Measurements from ENCODE around the gene TRIM56. TPM values are rescaled to one million over a fixed set of nuclear protein-coding genes. Genes with fewer than 3 reads are reported as not detected.
"Not testable (repeated sequence)": the region's sequence is repeated elsewhere in the genome, so short reads cannot be mapped to it uniquely, and the experiment has no call there.

TRIM56 gene, protein sequence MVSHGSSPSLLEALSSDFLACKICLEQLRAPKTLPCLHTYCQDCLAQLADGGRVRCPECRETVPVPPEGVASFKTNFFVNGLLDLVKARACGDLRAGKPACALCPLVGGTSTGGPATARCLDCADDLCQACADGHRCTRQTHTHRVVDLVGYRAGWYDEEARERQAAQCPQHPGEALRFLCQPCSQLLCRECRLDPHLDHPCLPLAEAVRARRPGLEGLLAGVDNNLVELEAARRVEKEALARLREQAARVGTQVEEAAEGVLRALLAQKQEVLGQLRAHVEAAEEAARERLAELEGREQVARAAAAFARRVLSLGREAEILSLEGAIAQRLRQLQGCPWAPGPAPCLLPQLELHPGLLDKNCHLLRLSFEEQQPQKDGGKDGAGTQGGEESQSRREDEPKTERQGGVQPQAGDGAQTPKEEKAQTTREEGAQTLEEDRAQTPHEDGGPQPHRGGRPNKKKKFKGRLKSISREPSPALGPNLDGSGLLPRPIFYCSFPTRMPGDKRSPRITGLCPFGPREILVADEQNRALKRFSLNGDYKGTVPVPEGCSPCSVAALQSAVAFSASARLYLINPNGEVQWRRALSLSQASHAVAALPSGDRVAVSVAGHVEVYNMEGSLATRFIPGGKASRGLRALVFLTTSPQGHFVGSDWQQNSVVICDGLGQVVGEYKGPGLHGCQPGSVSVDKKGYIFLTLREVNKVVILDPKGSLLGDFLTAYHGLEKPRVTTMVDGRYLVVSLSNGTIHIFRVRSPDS
- total RNA-seq (10 to 100 TPM; 49.6 to 72.3 (median 68.0) TPM), polyA plus RNA-seq (10 to 100 TPM in 1 of 2 donors, 1 to 10 TPM in 1; 5.3 to 17.0 TPM), total RNA-seq (120 reads per million, percentile 87 among the genes with 10 or more reads in this experiment)

DNA sequence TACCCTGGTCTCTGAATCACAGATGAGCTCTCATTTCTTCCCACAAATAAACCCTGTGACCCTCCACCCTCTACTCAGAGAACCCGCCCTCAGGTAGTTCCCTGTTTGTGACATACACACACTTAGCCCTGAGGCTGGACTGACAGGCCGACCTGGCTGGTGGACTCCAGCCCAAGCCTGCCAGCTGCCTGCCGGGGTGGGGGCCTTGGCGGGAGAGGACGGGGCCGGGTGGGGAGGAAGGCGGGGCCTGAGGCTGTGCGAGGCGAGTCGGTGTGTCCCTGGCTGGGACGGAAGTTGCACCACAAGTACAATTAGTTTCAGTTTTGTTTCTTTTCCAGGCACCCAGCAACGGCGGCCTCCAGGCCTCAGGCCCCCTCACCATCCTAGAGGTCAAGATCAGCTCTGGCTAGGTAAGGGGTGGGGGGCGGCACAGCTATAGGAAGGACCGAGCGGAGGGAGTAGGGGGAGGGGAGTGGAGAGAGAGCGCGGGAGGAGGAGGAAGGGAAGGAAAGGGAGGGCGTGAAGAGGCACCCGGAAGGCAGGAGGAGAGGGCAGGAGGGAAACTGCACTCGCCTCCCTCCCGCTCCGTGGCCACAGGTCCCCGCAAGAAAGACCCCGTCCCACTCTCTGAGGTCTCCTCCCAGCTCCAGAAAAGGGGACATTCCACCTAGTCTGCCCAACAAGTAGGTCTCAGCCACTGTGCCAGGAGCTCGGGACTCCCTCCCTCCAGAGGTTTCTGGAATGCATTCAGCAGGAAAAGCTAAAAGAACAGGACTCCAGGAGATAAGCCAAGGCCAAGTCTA is at the start of gene TRIM56:
Gene TRIM56 (plus strand): TSS at position 320 of the 803 bp plus-strand sequence. CDS start 1,832 bp downstream, outside the sequence.
- intact Hi-C loops (cut with micrococcal nuclease) = loop anchor here (1.0 to 5.0 kb wide), 7 partner anchors 8 to 379 kb away; partner anchors contain the start of genes POP7 (in 1 of the 2), SRRT (in 1 of the 2) and ZNHIT1 (in 1 of the 2)
- H3K4me3 ChIP-seq (ENCODE audit: low read length) = peak within 1 kb of the TSS; percentile 100
- CTCF ChIA-PET = interaction anchor here (0.6 to 1.9 kb wide), 4 partner anchors 8 to 1677 kb away, joined by 3 to 5 read pairs (median 4); partner anchors contain the start of genes BUD31, PDAP1 and UFSP1

DNA sequence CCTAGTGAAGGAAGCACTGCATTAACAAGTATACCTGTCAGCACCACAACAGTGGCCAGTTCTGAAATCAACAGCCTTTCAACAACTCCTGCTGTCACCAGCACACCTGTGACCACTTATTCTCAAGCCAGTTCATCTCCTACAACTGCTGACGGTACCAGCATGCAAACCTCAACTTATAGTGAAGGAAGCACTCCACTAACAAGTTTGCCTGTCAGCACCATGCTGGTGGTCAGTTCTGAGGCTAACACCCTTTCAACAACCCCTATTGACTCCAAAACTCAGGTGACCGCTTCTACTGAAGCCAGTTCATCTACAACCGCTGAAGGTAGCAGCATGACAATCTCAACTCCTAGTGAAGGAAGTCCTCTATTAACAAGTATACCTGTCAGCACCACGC is 49.3 kb upstream of the TRIM56 start:
- H3K27me3 Mint-ChIP-seq = peaks cover 0 to 7% (median 3%) of the 10 kb centered on the region in 5 donors
- H3K36me3 Mint-ChIP-seq = no peaks in the 10 kb centered on the region
- ATAC-seq (no peak), DNase-seq (no peak)
- no peaks in the 10 kb centered on the region for H3K4me1 ChIP-seq (ENCODE audit: control insufficient read depth in 2 of 2, insufficient read depth in 2 of 2, low read length in 2 of 2)
- H3K9me3 Mint-ChIP-seq = peaks cover 0 to 2% (median 0%) of the 10 kb centered on the region in 11 donors
- H3K27me3 ChIP-seq (ENCODE audit: control insufficient read depth in 2 of 2, insufficient read depth in 2 of 2, low read length in 2 of 2) = no peaks in the 10 kb centered on the region
- H3K4me3 ChIP-seq (ENCODE audit: low read length) = no peak overlapping the region
- no peaks in the 10 kb centered on the region for H3K4me1 Mint-ChIP-seq
- no peak overlapping the region for H3K4me3 Mint-ChIP-seq
- ChIA-PET CTCF (no interaction called here), POLR2A (no interaction called here)
- H3K36me3 ChIP-seq (ENCODE audit: control insufficient read depth in 2 of 3, insufficient read depth in 3 of 3, low read length in 3 of 3) = no peaks in the 10 kb centered on the region
- no peak overlapping the region for H3K27ac ChIP-seq (ENCODE audit: low read depth, low read length)
- no peak overlapping the region for H3K27ac Mint-ChIP-seq
- intact Hi-C loops (cut with micrococcal nuclease) = no loop called here
- no peaks in the 10 kb centered on the region for H3K9me3 ChIP-seq (ENCODE audit: control insufficient read depth in 2 of 3, low read length in 3 of 3)

More for the DNA sequence above, at the start of gene TRIM56:
- POLR2A ChIA-PET = interaction anchor here (0.7 to 2.8 kb wide), 10 partner anchors 10 to 379 kb away, joined by 3 to 13 read pairs (median 4); partner anchors contain the start of genes POP7, SRRT and UFSP1
- H3K9me3 ChIP-seq (ENCODE audit: control insufficient read depth in 2 of 3, low read length in 3 of 3) = no peaks in the 10 kb centered on the region
- H3K27me3 ChIP-seq (ENCODE audit: control insufficient read depth in 2 of 2, insufficient read depth in 2 of 2, low read length in 2 of 2) = no peaks in the 10 kb centered on the region
- ATAC-seq (peak; percentile 94), DNase-seq (peak; percentile 53 to 77 (median 74))
- peaks cover 10 to 15% of the 10 kb centered on the region in 2 donors for H3K4me1 ChIP-seq (ENCODE audit: control insufficient read depth in 2 of 2, insufficient read depth in 2 of 2, low read length in 2 of 2)
- H3K4me3 Mint-ChIP-seq = peak within 1 kb of the TSS; percentile 91 to 100 (median 98)
- peaks cover 0 to 6% (median 0%) of the 10 kb centered on the region in 5 donors for H3K27me3 Mint-ChIP-seq
- H3K4me1 Mint-ChIP-seq = peaks cover 14 to 42% (median 28%) of the 10 kb centered on the region in 7 donors
- H3K27ac ChIP-seq (ENCODE audit: low read depth, low read length) = peak within 1 kb of the TSS; percentile 97
- H3K36me3 Mint-ChIP-seq = peaks cover 0 to 15% (median 0%) of the 10 kb centered on the region in 5 donors
- peaks cover 0 to 38% (median 12%) of the 10 kb centered on the region in 3 experiments for H3K36me3 ChIP-seq (ENCODE audit: control insufficient read depth in 2 of 3, insufficient read depth in 3 of 3, low read length in 3 of 3)
- H3K9me3 Mint-ChIP-seq = no peaks in the 10 kb centered on the region
- peak within 1 kb of the TSS; percentile 93 to 100 (median 99) for H3K27ac Mint-ChIP-seq

DNA sequence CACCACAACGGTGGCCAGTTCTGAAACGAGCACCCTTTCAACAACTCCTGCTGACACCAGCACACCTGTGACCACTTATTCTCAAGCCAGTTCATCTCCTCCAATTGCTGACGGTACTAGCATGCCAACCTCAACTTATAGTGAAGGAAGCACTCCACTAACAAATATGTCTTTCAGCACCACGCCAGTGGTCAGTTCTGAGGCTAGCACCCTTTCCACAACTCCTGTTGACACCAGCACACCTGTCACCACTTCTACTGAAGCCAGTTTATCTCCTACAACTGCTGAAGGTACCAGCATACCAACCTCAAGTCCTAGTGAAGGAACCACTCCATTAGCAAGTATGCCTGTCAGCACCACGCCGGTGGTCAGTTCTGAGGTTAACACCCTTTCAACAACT is 44.0 kb upstream of the TRIM56 start:
- H3K36me3 Mint-ChIP-seq; H3K27ac Mint-ChIP-seq; H3K9me3 ChIP-seq (ENCODE audit: control insufficient read depth in 2 of 3, low read length in 3 of 3); H3K4me1 Mint-ChIP-seq; POLR2A ChIA-PET; H3K36me3 ChIP-seq (ENCODE audit: control insufficient read depth in 2 of 3, insufficient read depth in 3 of 3, low read length in 3 of 3); CTCF ChIA-PET; H3K27me3 ChIP-seq (ENCODE audit: control insufficient read depth in 2 of 2, insufficient read depth in 2 of 2, low read length in 2 of 2); DNase-seq; H3K27ac ChIP-seq (ENCODE audit: low read depth, low read length); H3K4me3 Mint-ChIP-seq; ATAC-seq; intact Hi-C loops (cut with micrococcal nuclease); H3K4me1 ChIP-seq (ENCODE audit: control insufficient read depth in 2 of 2, insufficient read depth in 2 of 2, low read length in 2 of 2); H3K4me3 ChIP-seq (ENCODE audit: low read length): not testable (repeated sequence)
- H3K9me3 Mint-ChIP-seq = peaks cover 0 to 11% (median 3%) of the 10 kb centered on the region in 11 donors
- peaks cover under 1 to 11% (median 8%) of the 10 kb centered on the region in 5 donors for H3K27me3 Mint-ChIP-seq

DNA sequence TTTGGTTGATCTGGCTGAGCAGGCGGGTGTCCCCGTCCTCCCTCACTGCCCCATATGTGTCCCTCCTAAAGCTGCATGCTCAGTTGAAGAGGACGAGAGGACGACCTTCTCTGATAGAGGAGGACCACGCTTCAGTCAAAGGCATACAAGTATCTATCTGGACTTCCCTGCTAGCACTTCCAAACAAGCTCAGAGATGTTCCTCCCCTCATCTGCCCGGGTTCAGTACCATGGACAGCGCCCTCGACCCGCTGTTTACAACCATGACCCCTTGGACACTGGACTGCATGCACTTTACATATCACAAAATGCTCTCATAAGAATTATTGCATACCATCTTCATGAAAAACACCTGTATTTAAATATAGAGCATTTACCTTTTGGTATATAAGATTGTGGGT is 26.9 kb upstream of the TRIM56 start:
- ATAC-seq = no peak
- H3K27me3 ChIP-seq (ENCODE audit: control insufficient read depth in 2 of 2, insufficient read depth in 2 of 2, low read length in 2 of 2) = no peaks in the 10 kb centered on the region
- DNase-seq = peak in 8 of 9 donors; percentile 13 to 71 (median 28)
- no peak overlapping the region for H3K27ac ChIP-seq (ENCODE audit: low read depth, low read length)
- Mint-ChIP-seq H3K4me3 (no peak overlapping the region), H3K27me3 (peaks cover 34 to 65% (median 57%) of the 10 kb centered on the region in 5 donors), H3K36me3 (no peaks in the 10 kb centered on the region), H3K27ac (no peak overlapping the region), H3K9me3 (peaks cover 0 to 2% (median 0%) of the 10 kb centered on the region in 11 donors), H3K4me1 (peaks cover 0 to 5% (median 0%) of the 10 kb centered on the region in 7 donors)
- no peak overlapping the region for H3K4me3 ChIP-seq (ENCODE audit: low read length)
- ChIA-PET CTCF (interaction anchor here (0.6 to 1.4 kb wide), 9 partner anchors 13 to 353 kb away, joined by 3 to 7 read pairs (median 4); no protein-coding TSS in a partner anchor), POLR2A (no interaction called here)
- no peaks in the 10 kb centered on the region for H3K9me3 ChIP-seq (ENCODE audit: control insufficient read depth in 2 of 3, low read length in 3 of 3)
- H3K36me3 ChIP-seq (ENCODE audit: control insufficient read depth in 2 of 3, insufficient read depth in 3 of 3, low read length in 3 of 3) = no peaks in the 10 kb centered on the region
- intact Hi-C loops (cut with micrococcal nuclease) = no loop called here
- H3K4me1 ChIP-seq (ENCODE audit: control insufficient read depth in 2 of 2, insufficient read depth in 2 of 2, low read length in 2 of 2) = no peaks in the 10 kb centered on the region

DNA sequence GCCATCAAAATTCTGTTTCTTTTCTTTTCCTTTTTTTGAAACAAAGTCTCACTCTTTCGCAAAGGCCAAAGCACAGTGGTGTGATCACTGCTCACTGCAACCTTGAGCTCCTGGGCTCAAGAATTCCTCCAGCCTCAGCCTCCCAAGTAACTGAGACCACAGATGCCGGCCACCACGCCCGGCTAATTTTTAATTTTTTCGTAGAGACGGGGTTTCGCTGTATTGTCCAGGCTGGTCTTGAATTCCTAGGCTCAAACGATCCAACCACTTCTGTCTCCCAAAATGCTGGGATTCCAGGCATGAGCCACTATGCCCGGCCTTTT is 25.7 kb upstream of the TRIM56 start:
- H3K27ac Mint-ChIP-seq = peak overlapping the region in 2 of 9 donors; percentile 11 to 52

More for the DNA sequence above, 25.7 kb upstream of the TRIM56 start:
- H3K4me1 Mint-ChIP-seq = peaks cover 0 to 5% (median 0%) of the 10 kb centered on the region in 7 donors
- CTCF ChIA-PET = interaction anchor here (0.6 to 1.2 kb wide), 3 partner anchors 17 to 258 kb away, joined by 3 to 5 read pairs (median 3); partner anchors contain the start of gene UFSP1
- no peaks in the 10 kb centered on the region for H3K27me3 ChIP-seq (ENCODE audit: control insufficient read depth in 2 of 2, insufficient read depth in 2 of 2, low read length in 2 of 2)
- H3K4me1 ChIP-seq (ENCODE audit: control insufficient read depth in 2 of 2, insufficient read depth in 2 of 2, low read length in 2 of 2) = no peaks in the 10 kb centered on the region
- ATAC-seq (no peak), DNase-seq (no peak)
- H3K27me3 Mint-ChIP-seq = peaks cover 35 to 69% (median 62%) of the 10 kb centered on the region in 5 donors
- intact Hi-C loops (cut with micrococcal nuclease) = loop anchor here (1.0 kb wide), 6 partner anchors 18 to 354 kb away; partner anchors contain the start of gene SLC12A9 (in 1 of the 2)
- H3K9me3 Mint-ChIP-seq = peaks cover 0 to 4% (median 0%) of the 10 kb centered on the region in 11 donors
- H3K27ac ChIP-seq (ENCODE audit: low read depth, low read length) = no peak overlapping the region
- no peak overlapping the region for H3K4me3 ChIP-seq (ENCODE audit: low read length)
- POLR2A ChIA-PET = no interaction called here
- H3K36me3 Mint-ChIP-seq = no peaks in the 10 kb centered on the region
- H3K36me3 ChIP-seq (ENCODE audit: control insufficient read depth in 2 of 3, insufficient read depth in 3 of 3, low read length in 3 of 3) = no peaks in the 10 kb centered on the region
- H3K4me3 Mint-ChIP-seq = no peak overlapping the region
- no peaks in the 10 kb centered on the region for H3K9me3 ChIP-seq (ENCODE audit: control insufficient read depth in 2 of 3, low read length in 3 of 3)
